ENCODE results near the gene PKHD1.

GRCh38 chr6:51613558-51613957 is 473.9 kb downstream of the PKHD1 start:
- TF ChIP-seq CTCF (IDR thresholded peaks at IDR 0.05) (no peak), POLR2A (IDR thresholded peaks at IDR 0.05) (no peak)

All from uterus (tissue), 2 donors.